ENCODE results near the gene FGF11. TPM values are rescaled to one million over a fixed set of nuclear protein-coding genes. Genes with fewer than 3 reads are reported as not detected.

The FGF11 gene
- total and polyA plus RNA-seq, 2 donors (not counting 1 experiment from before 2014, with no cell fraction given), result 0.33 to 0.87 TPM

DNA sequence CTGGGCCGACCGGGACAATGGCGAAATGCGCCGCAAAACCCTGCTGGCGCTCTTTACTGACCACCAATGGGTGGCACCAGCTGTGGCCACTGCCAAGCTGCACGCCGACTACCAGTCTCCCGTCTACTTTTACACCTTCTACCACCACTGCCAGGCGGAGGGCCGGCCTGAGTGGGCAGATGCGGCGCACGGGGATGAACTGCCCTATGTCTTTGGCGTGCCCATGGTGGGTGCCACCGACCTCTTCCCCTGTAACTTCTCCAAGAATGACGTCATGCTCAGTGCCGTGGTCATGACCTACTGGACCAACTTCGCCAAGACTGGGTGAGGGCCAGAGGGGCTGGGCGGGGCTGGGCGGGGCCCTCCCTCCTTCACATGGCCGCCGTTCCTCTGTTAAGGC is 23.5 kb upstream of the FGF11 start:
- H4K20me1 ChIP-seq (ENCODE audit: control insufficient read depth, extremely low read depth, insufficient read depth, low read length), result no peaks in the 10 kb centered on the region
- H3K79me2 ChIP-seq (ENCODE audit: control insufficient read depth, insufficient read depth, low read length), result no peaks in the 10 kb centered on the region
- H3K27ac ChIP-seq (ENCODE audit: insufficient read depth, low read length), result no peak overlapping the region
- H3K9me3 ChIP-seq (ENCODE audit: control insufficient read depth, insufficient read depth, low read depth, low read length), result no peaks in the 10 kb centered on the region
- TF ChIP-seq EZH2 (IDR thresholded peaks at IDR 0.05; ENCODE audit: low read length, missing control alignments), result no peak
- TF ChIP-seq, protein P1, sequence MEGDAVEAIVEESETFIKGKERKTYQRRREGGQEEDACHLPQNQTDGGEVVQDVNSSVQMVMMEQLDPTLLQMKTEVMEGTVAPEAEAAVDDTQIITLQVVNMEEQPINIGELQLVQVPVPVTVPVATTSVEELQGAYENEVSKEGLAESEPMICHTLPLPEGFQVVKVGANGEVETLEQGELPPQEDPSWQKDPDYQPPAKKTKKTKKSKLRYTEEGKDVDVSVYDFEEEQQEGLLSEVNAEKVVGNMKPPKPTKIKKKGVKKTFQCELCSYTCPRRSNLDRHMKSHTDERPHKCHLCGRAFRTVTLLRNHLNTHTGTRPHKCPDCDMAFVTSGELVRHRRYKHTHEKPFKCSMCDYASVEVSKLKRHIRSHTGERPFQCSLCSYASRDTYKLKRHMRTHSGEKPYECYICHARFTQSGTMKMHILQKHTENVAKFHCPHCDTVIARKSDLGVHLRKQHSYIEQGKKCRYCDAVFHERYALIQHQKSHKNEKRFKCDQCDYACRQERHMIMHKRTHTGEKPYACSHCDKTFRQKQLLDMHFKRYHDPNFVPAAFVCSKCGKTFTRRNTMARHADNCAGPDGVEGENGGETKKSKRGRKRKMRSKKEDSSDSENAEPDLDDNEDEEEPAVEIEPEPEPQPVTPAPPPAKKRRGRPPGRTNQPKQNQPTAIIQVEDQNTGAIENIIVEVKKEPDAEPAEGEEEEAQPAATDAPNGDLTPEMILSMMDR (conservative IDR thresholded peaks at IDR 0.05 in 1 of 2, IDR thresholded peaks at IDR 0.05 in 1 of 2; ENCODE audit: low read depth in 1 of 2, low read length in 2 of 2), result no peak
- H3K4me3 ChIP-seq (replicated peaks in 1 of 4; ENCODE audit: control extremely low read depth in 1 of 4, insufficient read depth in 1 of 4, low read depth in 3 of 4, low read length in 4 of 4), result no peak overlapping the region
- peaks cover 7% of the 10 kb centered on the region for H3K4me1 ChIP-seq (ENCODE audit: control insufficient read depth, extremely low read depth, insufficient read depth, low read length)
- H3K4me2 ChIP-seq (ENCODE audit: extremely low read depth, insufficient read depth, low read length), result no peak overlapping the region
- H3K9ac ChIP-seq (ENCODE audit: insufficient read depth, low read length), result no peak overlapping the region
- H3K36me3 ChIP-seq (ENCODE audit: control insufficient read depth, insufficient read depth, low read length), result peaks cover 7% of the 10 kb centered on the region
- no peak overlapping the region for H2AFZ ChIP-seq (ENCODE audit: low read length)
- no peak for DNase-seq (ENCODE audit: low read depth in 2 of 2)
- H3K27me3 ChIP-seq (ENCODE audit: control insufficient read depth, insufficient read depth, low read length), result no peaks in the 10 kb centered on the region

DNA sequence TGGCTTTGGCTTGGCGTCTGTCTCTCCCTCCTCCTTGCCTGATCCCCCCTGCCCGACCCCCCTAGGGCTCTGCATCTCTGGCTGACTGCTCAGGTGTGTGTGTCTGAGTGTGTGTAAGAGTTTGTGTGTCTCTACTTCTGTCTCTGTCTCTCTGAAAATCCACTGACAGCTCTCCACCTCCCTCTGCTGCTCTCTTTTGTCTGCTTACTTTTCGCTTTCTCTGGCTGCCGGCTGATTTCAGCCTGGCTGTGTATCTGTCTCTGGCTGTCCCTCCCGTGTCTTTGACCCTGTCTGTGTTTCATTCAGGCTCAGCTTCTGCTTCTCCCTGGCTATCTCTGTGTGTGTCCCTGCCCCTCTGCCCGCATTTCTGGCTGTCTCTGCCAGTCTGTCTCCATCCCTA is 23.0 kb upstream of the FGF11 start:
- Histone ChIP-seq H4K20me1 (ENCODE audit: control insufficient read depth, extremely low read depth, insufficient read depth, low read length) (no peaks in the 10 kb centered on the region), H3K9me3 (ENCODE audit: control insufficient read depth, insufficient read depth, low read depth, low read length) (no peaks in the 10 kb centered on the region), H3K27ac (ENCODE audit: insufficient read depth, low read length) (no peak overlapping the region), H2AFZ (ENCODE audit: low read length) (no peak overlapping the region), H3K4me2 (ENCODE audit: extremely low read depth, insufficient read depth, low read length) (no peak overlapping the region), H3K4me3 (replicated peaks in 1 of 4; ENCODE audit: control extremely low read depth in 1 of 4, insufficient read depth in 1 of 4, low read depth in 3 of 4, low read length in 4 of 4) (no peak overlapping the region), H3K36me3 (ENCODE audit: control insufficient read depth, insufficient read depth, low read length) (peaks cover 7% of the 10 kb centered on the region), H3K4me1 (ENCODE audit: control insufficient read depth, extremely low read depth, insufficient read depth, low read length) (peaks cover 7% of the 10 kb centered on the region), H3K79me2 (ENCODE audit: control insufficient read depth, insufficient read depth, low read length) (no peaks in the 10 kb centered on the region), H3K9ac (ENCODE audit: insufficient read depth, low read length) (no peak overlapping the region), H3K27me3 (ENCODE audit: control insufficient read depth, insufficient read depth, low read length) (no peaks in the 10 kb centered on the region)
- TF ChIP-seq EZH2 (IDR thresholded peaks at IDR 0.05; ENCODE audit: low read length, missing control alignments), result no peak
- TF ChIP-seq, protein P1 (conservative IDR thresholded peaks at IDR 0.05 in 1 of 2, IDR thresholded peaks at IDR 0.05 in 1 of 2; ENCODE audit: low read depth in 1 of 2, low read length in 2 of 2), result no peak
- DNase-seq (ENCODE audit: low read depth in 2 of 2), result no peak

DNA sequence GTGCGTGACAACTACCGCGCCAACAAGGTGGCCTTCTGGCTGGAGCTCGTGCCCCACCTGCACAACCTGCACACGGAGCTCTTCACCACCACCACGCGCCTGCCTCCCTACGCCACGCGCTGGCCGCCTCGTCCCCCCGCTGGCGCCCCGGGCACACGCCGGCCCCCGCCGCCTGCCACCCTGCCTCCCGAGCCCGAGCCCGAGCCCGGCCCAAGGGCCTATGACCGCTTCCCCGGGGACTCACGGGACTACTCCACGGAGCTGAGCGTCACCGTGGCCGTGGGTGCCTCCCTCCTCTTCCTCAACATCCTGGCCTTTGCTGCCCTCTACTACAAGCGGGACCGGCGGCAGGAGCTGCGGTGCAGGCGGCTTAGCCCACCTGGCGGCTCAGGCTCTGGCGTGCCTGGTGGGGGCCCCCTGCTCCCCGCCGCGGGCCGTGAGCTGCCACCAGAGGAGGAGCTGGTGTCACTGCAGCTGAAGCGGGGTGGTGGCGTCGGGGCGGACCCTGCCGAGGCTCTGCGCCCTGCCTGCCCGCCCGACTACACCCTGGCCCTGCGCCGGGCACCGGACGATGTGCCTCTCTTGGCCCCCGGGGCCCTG is 22.2 kb upstream of the FGF11 start:
- H3K4me1 ChIP-seq (ENCODE audit: control insufficient read depth, extremely low read depth, insufficient read depth, low read length), result peaks cover 7% of the 10 kb centered on the region
- no peaks in the 10 kb centered on the region for H3K9me3 ChIP-seq (ENCODE audit: control insufficient read depth, insufficient read depth, low read depth, low read length)
- H3K9ac ChIP-seq (ENCODE audit: insufficient read depth, low read length), result no peak overlapping the region
- H3K36me3 ChIP-seq (ENCODE audit: control insufficient read depth, insufficient read depth, low read length), result peaks cover 7% of the 10 kb centered on the region
- H3K4me2 ChIP-seq (ENCODE audit: extremely low read depth, insufficient read depth, low read length), result no peak overlapping the region
- no peaks in the 10 kb centered on the region for H4K20me1 ChIP-seq (ENCODE audit: control insufficient read depth, extremely low read depth, insufficient read depth, low read length)
- H3K79me2 ChIP-seq (ENCODE audit: control insufficient read depth, insufficient read depth, low read length), result no peaks in the 10 kb centered on the region
- no peak for TF ChIP-seq EZH2 (IDR thresholded peaks at IDR 0.05; ENCODE audit: low read length, missing control alignments)
- TF ChIP-seq, protein P1 (conservative IDR thresholded peaks at IDR 0.05 in 1 of 2, IDR thresholded peaks at IDR 0.05 in 1 of 2; ENCODE audit: low read depth in 1 of 2, low read length in 2 of 2), result no peak
- H3K27me3 ChIP-seq (ENCODE audit: control insufficient read depth, insufficient read depth, low read length), result no peaks in the 10 kb centered on the region
- DNase-seq (ENCODE audit: low read depth in 2 of 2), result no peak
- H2AFZ ChIP-seq (ENCODE audit: low read length), result no peak overlapping the region
- H3K4me3 ChIP-seq (replicated peaks in 1 of 4; ENCODE audit: control extremely low read depth in 1 of 4, insufficient read depth in 1 of 4, low read depth in 3 of 4, low read length in 4 of 4), result no peak overlapping the region
- H3K27ac ChIP-seq (ENCODE audit: insufficient read depth, low read length), result no peak overlapping the region
